Renal cortical epithelial cell (primary cell): ENCODE measurements around the gene LDB2. TPM values are rescaled to one million over a fixed set of nuclear protein-coding genes. Genes with fewer than 3 reads are reported as not detected.
"Not testable (repeated sequence)": the region's sequence is repeated elsewhere in the genome, so short reads cannot be mapped to it uniquely, and the experiment has no call there.

Source experiments
- DNase-seq: peaks from one replicate; pipeline ENCODE4 v3.0.0-alpha.2; 2011; ENCODE audit warnings: low read depth
- total RNA-seq: library from RNA; depleted of rRNA; stranded (reverse); fragments of >200 nt; gene quantifications from 2 replicates; pipeline ENCODE4 v1.2.3, GENCODE V29; 2014

Gene LDB2
- total RNA-seq, 1 donor from 2014 or later = 0.99 TPM

DNA sequence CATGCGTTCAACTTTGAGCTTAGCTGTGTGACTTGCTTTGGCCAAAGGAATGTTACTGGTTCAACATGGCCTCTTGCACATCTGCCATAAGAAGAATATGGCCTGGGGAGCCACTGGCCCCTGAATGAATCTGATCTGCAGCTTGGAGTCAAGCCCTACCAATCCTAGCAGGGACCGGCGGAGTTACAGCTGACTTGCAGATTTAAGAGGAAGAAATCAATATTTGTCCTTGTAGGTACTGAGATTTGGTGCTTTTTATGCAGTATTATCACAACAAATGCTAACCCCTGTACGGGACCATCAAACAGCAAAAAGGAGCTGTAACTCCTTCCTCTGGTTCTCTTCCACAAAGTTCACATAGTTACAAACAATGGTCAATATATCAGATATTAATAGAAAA lies 252.0 kb downstream of the LDB2 start:
- no peak for DNase-seq

DNA sequence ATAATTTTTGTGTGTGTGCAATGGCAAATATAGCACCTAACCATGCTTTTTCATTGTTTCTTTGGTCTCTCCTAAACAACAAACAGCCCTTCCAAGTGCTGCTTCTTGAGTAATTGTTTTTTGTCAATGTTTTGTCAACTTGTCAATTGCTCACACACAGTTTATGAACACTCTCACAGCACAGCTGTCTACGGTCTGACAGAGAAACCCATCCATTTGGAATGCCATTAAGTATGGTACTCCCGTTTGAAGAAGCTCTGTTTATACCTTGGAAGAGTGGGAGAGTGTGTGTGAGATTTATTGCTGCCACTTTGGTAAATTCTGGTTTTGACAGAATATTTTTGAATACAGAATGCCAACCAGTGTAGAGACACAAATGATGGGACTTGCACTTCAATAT lies 254.6 kb downstream of the LDB2 start:
- no peak for DNase-seq

DNA sequence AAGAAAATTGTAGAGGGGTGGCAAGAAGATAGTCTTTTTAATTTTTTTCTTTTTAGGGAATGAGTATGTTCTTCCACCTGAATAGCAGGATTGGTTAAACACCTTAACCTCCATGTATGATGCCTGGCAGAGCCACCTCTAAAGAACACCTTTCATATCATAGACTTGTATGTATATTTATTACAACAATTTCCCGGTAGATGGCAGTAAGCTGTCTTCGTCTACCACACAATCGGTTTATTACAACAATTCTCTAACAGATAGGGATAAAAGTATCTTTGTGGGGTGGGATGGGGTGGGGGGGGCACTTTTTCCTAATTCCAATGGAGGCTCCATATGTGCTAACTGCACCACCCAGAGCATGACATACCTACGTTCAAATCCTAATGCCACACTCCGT lies 255.5 kb downstream of the LDB2 start:
- DNase-seq = no peak

DNA sequence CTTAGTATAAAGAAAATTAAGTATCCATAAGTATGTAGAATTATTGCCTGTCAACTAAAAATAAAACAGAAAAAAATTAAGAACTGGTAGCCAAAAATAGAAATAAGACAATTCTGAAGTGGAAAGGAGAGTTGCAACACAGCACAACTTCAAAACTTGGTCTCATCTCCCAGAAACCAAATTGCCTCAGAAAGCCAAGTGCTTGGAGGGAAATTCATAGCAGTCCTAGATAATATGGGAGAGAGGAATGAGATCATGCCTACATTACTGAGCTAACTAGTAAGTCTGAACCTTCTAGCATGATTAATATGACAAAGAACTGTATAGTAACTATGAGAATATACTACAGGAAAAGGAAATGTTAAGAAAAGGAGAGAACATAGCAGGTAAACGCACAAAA lies 256.5 kb downstream of the LDB2 start:
- no peak for DNase-seq

DNA sequence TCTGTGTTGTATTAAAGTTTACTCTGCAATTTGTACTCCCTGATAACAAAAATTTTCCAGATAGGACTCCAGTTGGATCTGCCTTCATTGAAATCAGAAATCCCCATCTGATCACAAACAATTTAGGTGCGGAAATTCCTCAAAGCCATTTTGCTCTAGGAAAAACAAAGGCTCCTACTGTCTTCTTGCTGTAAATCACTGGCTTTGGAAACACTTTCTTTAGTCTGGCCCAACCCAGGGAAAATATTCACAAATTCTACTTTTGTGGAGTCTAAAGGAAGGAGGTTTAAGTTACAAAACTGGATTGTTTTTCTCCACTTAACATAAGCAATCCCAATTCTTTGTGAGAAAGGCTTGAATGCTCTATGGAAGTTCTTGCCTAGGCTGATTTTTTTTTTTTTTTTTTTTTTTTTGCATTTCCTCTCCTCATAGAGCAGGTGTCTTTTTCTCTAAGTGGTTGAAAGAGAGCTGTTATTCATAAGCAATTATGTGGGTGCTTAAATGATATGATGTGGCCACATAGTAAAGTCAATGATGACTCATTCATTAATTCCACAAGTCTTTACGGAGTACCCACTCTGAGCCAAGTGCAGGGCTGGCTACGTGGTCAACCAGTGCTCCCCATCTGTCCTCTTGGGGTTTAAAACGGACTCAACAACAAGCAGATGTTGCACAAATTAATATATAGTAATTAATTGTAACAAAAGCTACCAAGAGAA lies 261.4 kb downstream of the LDB2 start:
- DNase-seq = no peak

DNA sequence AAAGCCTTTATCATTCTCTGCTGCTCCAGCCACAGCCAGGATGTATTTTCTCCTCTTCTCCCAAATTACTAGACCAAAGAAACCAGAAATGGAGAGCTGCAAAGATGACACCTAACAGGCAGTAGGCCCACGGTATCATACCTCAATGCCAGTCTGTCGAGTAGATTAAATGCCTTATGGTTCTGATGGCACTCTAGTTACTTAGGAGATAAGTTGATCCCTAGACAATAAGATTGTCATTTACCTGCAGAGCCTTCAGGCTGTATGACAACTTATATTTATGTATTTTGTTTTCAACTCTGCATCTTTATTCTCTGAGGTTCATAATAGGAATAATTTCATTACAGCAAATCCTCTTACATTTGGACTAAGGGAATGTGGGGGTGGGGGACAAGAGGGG lies 262.1 kb downstream of the LDB2 start:
- no peak for DNase-seq

DNA sequence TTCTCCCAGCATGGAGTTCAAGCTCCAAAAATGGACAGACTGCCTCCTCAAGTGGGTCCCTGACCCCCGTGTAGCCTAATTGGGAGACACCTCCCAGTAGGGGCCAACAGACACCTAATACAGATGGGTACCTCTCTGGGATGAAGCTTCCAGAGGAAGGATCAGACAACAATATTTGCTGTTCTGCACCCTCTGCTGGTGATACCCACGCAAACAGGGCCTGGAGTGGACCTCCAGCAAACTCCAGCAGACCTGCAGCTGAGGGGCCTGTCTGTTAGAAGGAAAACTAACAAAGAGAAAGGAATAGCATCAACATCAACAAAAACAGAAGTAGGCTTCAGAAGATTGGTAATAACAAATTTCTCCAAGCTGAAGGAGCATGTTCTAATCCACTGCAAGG lies 269.2 kb downstream of the LDB2 start:
- not testable (repeated sequence) for DNase-seq

DNA sequence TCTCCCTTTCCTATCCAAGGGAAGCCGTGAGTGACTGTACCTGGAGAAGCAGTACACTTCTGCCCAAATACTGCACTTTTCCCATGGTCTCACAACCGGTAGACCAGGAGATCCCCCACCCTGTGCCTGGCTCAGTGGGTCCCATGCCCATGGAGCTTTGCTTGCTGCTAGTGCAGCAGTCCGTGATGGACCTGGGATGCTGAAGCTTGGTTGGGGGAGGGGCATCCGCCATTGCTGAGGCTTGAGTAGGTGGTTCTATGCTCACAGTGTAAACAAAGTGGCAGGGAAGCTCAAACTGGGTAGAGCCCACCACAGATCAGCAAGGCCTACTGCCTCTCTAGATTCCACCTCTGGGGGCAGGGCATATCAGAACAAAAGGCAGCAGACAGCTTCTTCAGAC lies 269.6 kb downstream of the LDB2 start:
- DNase-seq = not testable (repeated sequence)

DNA sequence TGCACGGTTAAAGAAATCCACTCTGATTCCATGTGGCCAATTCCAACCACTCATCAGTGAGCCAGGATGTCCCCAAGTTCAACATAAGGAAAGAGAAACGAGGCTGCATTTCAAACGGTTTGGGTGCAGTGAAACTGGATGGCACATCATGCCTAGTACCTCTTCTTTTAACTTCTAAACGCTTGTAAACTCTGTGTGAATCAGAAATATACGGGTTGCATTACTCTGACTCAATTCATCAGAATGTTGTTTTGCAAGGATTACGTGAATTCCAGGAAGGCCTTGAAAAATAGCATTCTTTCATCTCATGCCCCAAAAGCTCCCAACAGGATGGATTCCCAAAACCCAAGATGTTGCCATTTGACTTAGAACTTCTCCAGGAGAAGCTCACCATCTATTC lies 270.4 kb downstream of the LDB2 start:
- DNase-seq = peak; percentile 23

DNA sequence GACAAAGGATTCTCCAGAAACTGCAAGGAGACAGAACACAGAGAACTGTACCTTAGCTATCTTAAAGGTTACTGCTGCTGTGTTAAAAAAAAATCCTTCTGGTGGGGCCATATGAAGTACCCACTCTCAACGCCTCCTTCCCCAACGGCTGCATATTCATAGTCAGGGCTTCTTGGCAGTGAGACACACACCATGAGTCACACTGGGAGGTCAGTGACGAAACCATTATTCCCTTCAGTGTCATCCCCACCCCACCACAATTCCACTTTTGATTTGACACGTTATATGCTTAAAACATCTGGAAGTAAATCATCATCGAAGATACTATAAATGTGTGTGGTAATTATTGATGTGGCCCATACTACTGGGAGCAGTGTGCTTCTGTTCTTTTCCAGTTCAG lies 271.5 kb downstream of the LDB2 start:
- peak; percentile 8 for DNase-seq

DNA sequence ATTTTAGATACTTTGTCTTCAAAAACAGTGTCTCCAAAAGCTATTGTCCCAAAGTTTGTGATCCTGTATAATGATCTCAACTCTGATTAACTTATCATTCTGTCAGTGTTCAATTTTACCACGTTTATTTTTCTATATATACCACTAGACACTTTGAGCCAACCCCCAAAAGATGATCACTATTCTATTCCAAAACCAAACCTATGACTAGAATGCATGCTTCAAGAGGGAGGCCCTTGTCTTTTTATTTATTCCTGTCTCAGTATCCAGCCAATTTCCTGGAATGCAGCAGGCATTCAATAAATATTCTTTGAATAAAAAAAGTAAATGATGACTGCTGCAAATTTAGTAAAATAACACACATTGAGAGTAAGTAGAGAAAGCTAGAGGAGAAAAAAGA lies 275.6 kb downstream of the LDB2 start:
- DNase-seq = no peak

DNA sequence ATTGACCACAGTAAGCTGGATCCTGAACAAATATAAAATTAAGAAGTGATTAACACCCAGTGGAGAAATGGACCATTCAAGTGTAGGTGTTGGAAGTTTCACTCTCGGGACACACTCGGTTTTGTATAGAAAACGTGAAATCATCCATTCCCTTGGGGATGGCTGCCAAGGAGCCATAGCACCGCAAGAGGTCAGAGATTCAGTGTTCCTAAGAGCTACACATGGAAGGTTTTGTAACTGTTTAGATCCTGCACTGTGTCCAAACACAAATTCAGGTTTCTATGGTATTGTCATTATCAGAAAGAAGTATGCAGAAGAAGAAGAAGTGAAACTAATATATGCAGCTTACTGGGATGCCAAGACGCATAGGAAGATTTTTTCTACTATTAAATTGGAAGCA lies 281.0 kb downstream of the LDB2 start:
- no peak for DNase-seq

DNA sequence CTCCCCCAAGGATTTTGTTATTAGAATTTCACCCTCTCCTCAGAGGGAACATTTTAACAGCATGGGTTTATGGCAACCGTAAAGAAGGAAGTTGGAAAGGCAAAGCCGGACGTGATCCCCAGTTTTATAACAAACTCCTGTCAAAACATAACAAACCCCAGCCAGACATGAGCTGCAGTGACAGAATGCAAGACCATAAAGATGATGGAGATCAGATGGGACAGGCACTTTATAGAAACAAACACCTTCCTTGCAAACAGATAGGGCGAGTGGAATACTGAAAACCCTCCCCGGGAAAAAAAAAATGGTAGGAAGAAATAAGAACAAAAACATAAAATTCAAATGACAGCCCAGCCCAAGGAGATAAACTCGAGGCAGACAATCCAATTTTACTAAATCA lies 281.4 kb downstream of the LDB2 start:
- DNase-seq = no peak

DNA sequence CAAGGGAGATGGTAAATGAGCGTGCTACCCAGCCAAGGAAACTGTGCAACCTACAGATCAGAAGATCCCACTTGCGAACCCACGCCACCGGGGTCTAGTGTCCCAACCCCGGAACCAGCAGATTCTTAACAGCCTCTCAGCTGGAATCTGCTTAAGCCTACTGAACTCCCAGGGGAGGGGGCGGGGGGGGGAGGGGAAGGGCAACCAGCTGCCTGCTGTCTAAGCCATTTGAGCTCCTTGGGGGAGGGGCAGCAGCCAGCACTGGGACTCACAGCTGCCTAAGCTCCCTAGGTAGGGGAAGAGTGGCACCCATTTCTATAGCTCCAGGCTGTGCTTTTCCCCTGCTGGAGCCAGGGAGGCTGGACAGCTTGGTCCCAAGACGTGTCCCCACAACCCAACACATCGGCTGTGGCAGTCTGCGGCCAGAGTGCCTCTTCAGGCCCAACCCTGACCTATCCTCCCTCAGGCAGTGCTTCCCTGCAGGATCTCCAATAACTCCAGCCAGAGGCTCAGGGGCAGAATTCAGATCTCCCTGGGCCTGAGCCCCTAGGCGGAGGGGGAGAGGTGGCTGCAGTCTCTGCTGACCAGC lies 289.2 kb downstream of the LDB2 start:
- DNase-seq = no peak

DNA sequence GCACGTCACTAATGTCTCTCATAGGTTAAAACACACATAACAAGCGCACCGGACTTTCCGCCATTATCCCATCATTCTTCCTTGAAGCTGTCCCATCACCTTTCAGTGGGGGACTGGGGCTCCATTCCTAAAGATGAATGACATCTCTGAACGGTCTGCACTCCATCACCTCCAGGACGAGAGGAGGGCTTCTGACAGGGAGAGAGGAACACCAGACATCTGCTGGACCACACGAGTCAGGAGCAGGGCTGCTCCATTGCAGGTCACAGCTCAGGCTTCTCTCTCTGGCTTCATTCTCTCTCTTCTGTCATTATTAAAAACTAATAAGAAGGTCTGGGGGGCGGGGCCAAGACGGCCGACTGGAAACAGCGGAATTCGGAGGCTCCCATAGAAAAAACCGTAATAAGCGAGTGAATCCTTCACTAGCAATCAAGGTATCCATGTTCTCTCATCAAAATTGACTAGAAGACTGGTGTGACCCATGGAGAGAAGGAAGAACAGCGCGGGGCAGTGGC lies 289.8 kb downstream of the LDB2 start:
- DNase-seq = no peak

DNA sequence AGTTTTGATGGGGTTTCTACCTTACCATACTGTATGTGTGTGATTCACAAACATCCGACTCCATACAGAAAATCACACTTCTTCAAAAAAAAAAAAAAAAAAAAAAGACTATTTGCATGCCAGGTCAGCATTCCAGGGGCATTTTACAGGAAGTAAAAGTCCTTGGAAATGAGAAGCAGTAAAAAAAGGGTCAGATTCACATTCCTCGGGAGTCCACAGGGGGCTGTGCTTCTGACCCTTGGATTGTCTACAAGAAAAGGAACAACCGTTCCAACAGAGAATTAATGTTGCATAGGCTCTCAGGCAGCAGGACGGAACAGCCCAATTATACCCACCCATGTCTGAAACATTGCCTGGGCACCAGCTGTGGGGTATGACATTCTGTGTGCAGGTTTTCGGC lies 290.3 kb downstream of the LDB2 start:
- DNase-seq = no peak

DNA sequence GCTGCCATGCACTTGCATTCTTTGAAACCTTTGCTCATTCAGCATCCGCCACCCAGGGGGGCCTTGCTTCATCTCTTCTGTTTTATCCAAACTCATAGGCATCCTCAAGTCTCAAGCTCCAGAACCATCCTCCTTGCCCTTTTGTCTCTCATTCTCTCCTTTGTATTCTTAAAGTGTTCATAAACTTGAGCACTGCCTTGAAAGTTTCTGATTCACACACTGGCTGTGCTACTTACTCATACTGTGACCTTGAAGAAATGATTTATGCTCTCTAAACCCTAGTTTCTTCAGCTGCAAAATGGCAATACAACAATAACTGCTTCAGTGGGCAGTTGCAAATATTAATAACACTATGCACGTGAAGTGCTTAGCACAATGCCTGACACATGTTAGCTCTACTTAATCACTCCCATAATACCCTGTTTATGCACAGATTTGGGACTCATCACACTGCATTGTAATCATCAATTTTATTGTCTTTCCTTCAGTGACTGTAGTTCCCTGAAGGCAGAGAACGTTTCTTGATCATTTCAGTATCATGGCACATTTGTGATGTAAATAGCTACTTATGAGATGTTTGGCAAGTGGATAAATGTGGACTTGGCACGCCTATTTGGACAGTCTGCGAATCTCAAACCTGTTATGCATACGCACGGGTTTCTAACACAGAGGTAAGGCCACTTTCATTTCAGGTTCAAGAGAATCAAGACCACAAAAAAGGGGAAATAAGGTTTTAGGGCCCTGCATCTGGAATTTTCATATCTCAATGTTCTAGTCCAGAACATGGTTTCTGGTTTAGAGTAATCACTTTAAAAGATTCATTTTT lies 291.0 kb downstream of the LDB2 start:
- DNase-seq = no peak

DNA sequence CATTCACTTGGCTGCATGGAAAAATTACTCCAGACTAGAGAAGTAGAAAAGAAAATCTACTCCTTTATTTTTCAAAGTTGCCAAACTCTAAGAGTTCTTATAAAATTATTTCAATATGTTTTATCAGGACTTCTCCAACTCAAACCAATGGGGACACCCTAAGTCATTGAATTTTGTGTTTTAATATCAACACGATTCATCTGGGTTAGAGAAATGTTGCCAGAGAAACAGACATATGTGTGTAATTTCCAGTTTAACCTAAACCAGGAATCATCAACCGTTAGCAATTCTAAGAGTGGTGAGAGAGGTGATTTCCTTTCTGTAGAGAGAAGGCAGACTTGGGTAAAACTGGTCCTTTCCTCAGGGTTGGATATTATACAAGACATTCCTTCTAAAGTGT lies 291.8 kb downstream of the LDB2 start:
- no peak for DNase-seq

DNA sequence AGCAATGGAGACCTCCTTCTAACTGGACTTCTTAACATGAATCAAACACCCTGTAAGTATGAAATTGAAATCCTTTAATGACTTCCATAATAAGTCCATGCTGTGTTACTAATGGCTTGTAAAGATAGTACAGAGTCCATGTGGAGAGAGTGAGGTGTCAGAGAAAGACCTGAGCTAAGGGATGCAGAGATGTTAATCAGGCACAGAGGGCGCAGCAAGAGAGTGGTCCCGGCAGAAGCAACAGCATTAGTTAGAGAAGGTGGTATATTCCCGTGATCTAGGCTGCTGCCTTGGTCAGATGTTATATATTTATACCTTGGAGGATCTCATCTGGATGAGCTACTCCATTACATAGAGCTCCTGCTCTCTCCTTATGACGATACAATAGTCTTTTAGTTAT lies 295.3 kb downstream of the LDB2 start:
- DNase-seq = no peak

DNA sequence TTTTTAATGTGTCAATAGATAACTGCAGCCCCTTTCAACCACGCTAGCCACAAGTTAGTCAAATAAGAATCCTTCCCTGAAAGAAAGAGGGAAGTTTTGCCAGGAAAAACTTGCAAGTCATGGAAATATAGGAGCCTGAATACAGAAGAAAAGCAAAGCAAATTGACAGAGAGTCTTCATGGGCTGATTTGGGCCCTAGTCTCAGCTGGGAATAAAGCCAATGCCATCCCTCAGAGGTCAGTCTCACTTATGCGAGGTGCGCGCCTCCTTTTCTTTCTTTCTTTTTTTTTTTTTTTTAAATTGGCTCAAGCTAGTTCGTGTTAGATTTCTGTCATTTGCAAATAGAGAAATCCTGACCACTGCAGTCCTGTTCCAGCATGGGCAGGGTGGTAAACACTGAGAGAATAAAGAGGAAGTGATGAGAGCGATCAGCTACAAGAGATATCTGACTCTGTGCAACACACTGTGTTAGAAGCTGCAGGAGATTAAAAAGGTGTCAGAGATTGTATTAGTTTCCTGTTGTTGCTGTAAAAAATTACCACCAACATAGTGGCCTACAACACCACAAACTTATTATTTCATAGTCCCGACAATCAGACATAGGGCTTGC lies 299.7 kb downstream of the LDB2 start:
- DNase-seq = no peak

DNA sequence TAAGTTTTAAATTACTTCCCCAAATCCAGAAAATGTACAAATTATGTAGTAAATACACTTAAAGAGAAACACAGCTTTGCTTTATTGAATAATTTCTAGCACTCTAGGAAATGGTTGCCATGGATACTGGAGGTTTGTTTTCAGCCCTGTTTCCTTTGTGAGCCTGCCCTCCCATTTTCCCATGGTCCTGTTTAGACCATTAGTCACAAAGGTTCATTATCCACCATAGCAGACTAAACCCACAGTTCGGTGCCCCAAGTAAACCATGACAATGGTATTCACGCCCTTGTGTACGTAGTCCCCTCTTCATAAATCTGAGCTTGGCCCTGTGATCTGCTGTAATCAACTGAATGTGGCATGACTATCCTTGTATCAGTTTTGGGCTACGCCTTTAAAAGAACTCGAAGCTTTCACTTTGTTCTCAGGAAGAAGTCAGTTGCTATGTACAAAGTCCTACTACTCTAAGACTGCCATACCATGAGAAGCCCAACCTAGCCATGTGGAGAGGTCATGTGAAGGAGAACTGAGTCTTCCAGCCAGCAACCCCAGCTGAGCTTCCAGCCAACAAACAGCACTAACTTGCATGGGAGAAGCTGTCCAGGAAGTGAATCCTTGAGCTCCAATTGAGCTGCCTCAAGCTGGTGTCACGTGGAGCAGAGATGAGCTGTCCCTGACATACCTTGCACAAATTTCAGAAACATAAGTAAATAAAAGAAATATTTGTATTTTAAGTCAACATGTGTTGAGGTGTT lies 300.4 kb downstream of the LDB2 start:
- DNase-seq = peak; percentile 26

DNA sequence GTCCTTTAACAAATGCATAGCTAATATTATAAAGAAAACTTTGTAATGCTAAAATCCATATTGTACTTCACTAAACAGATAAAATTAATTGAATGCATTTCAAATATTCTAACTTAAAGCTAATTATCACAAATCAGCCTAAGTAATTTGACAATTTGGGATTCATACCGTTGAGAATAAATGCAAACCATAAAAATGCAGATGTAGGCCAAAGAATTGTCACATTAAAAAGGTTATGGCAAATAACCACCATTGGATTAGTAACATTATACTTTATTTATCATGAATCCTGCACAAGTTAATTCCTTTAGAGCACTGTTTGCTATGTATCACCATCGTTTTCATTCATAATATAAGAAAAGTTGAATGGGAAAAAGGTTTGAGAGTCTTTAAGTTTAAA lies 301.0 kb downstream of the LDB2 start:
- DNase-seq = no peak
